Stimulated activated CD8-positive, alpha-beta memory T cell treated with anti-CD3 and anti-CD28 coated beads, Interleukin-4, amount 100 ng/mL, for 4 hours (primary cell): ENCODE measurements around the gene AMACR.
"Not testable (repeated sequence)": the region's sequence is repeated elsewhere in the genome, so short reads cannot be mapped to it uniquely, and the experiment has no call there.

ENCODE experiments used
- DNase-seq, 2 donors: peaks; one replicate each; pipeline ENCODE4 v3.0.0-alpha.2; 2020; ENCODE audit warnings: low read depth in 2 of 2, low spot score in 1 of 2

Gene AMACR

GRCh38 chr5:34037726-34038125 is 29.9 kb upstream of the AMACR start:
- DNase-seq, result no peak

GRCh38 chr5:34035756-34036155 is 27.9 kb upstream of the AMACR start:
- no peak for DNase-seq

GRCh38 chr5:34034534-34035327 is 26.9 kb upstream of the AMACR start:
- DNase-seq, result no peak

GRCh38 chr5:34031966-34032365 is 24.1 kb upstream of the AMACR start:
- DNase-seq, result no peak

GRCh38 chr5:34031117-34031516 is 23.3 kb upstream of the AMACR start:
- no peak for DNase-seq

GRCh38 chr5:34030585-34030984 is 22.7 kb upstream of the AMACR start:
- DNase-seq, result not testable (repeated sequence)

GRCh38 chr5:34030048-34030447 is 22.2 kb upstream of the AMACR start:
- DNase-seq, result no peak

- DNase-seq, result no peak
Measured at GRCh38 chr5:34028349-34028748, 20.5 kb upstream of the AMACR start.

- no peak for DNase-seq
Measured at GRCh38 chr5:34026089-34026761, 18.4 kb upstream of the AMACR start.

- no peak for DNase-seq
Measured at GRCh38 chr5:34022121-34022705, 14.4 kb upstream of the AMACR start.

- DNase-seq, result no peak
Measured at GRCh38 chr5:34021334-34021733, 13.5 kb upstream of the AMACR start.

GRCh38 chr5:34020726-34021125 is 12.9 kb upstream of the AMACR start:
- no peak for DNase-seq

- DNase-seq, result no peak
Measured at GRCh38 chr5:34017254-34017653, 9.4 kb upstream of the AMACR start.

- no peak for DNase-seq
Measured at GRCh38 chr5:34016750-34017149, 8.9 kb upstream of the AMACR start.

- no peak for DNase-seq
Measured at GRCh38 chr5:34016222-34016621, 8.4 kb upstream of the AMACR start.

GRCh38 chr5:34015120-34015822 is 7.4 kb upstream of the AMACR start:
- DNase-seq, result no peak

GRCh38 chr5:34014626-34015025 is 6.8 kb upstream of the AMACR start:
- no peak for DNase-seq

GRCh38 chr5:34013547-34013946 is 5.7 kb upstream of the AMACR start:
- no peak for DNase-seq

GRCh38 chr5:34012791-34013190 is 4.9 kb upstream of the AMACR start:
- no peak for DNase-seq

- no peak for DNase-seq
Measured at GRCh38 chr5:34011536-34011935, 3.7 kb upstream of the AMACR start.

GRCh38 chr5:34010146-34010545 is 2.3 kb upstream of the AMACR start:
- not testable (repeated sequence) for DNase-seq

GRCh38 chr5:34009610-34010009 is 1.8 kb upstream of the AMACR start:
- DNase-seq, result no peak
